Epithelial cell of esophagus (primary cell): ENCODE results near the gene TAS1R1.
A peak's percentile ranks its signal among the peaks of the same experiment; 100 is the strongest.

Experiments used
- DNase-seq: peaks from one replicate; pipeline ENCODE4 v3.0.0; 2010; ENCODE audit warnings: low read depth
- H3K4me3 ChIP-seq: 2 replicates; pipeline ENCODE4 v1.5.1; 2011; ENCODE audit warnings: mild to moderate bottlenecking, low read length, control low read depth
- CTCF ChIP-seq: IDR thresholded peaks from 2 replicates; pipeline ENCODE4 v1.5.1; 2011; ENCODE audit warnings: low read depth, mild to moderate bottlenecking, low read length, control low read depth, inconsistent platforms; ENCODE audit not compliant: insufficient read depth; ENCODE audit errors: missing control alignments

The TAS1R1 gene

GRCh38 chr1:6512245-6512907, 42.7 kb upstream of the TAS1R1 start:
- no peak for DNase-seq
- H3K4me3 ChIP-seq = no peak overlapping the region
- no peak for TF ChIP-seq CTCF

DNA sequence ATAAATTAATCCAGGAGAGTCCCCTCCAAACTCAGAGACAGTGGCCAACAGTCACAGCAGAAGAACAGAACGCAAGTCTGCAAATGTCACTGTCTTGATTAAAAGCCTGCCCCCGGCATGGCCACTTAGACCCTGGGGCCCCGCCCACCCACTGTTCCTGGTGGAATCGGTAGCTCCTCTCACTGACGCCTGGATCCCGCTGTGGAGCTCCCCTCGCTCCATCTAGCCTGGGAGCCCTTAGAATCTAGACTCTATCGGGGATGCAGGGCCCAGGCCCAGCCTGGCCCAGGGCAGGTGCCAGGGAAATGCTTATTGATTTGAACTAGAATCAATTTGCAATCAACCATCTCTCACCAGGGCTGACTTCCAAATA, 42.2 kb upstream of the TAS1R1 start:
- no peak for TF ChIP-seq CTCF
- no peak for DNase-seq
- no peak overlapping the region for H3K4me3 ChIP-seq

GRCh38 chr1:6513320-6513801, 41.7 kb upstream of the TAS1R1 start:
- DNase-seq = peak; percentile 56
- peak; percentile 16 for TF ChIP-seq CTCF
- H3K4me3 ChIP-seq = no peak overlapping the region

DNA sequence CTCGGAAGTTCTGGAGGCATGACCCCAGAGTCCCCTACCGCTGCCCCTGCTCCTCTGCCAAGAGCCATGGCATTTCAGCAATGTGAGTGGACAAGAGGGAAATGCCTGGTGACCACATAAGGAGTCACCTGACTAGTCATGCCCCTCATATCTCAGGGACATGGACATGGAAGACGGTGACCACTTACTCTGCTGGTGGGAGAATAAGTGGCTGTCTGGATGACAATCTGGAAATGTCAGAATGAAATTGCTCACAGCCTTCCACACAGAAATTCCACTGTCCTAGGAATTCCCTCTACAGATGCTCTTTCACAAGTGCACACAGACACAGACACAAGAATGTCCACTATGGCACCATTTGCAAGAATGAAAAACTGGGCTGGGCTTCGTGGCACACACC, 39.3 kb upstream of the TAS1R1 start:
- H3K4me3 ChIP-seq = no peak overlapping the region
- DNase-seq = no peak
- TF ChIP-seq CTCF = no peak

DNA sequence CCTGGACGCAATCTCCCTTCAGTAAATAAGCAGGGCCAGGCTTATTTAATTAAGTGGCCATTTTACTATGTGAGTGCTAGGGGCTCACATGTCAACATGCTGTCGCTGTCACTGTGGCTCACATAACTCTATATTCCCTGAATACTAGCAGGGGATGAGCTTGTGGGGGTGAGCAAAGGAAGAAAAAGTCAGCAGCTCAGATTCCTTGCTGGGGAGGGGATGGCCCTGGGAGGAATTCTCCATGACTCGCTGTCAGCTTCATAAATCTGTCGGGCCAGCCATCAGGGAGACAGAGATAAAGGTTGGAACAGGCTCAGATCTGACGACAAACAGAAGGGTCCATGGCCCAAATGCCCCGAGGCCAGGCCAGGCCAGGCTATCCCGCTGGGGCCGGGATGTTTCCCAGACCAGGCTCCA, 37.7 kb upstream of the TAS1R1 start:
- peak; percentile 55 for DNase-seq
- TF ChIP-seq CTCF = no peak
- no peak overlapping the region for H3K4me3 ChIP-seq

- TF ChIP-seq CTCF = no peak
- DNase-seq = no peak
Observed at GRCh38 chr1:6519491-6519934, 35.6 kb upstream of the TAS1R1 start.

More at GRCh38 chr1:6519491-6519934, 35.6 kb upstream of the TAS1R1 start:
- H3K4me3 ChIP-seq = no peak overlapping the region
